Trophoblast cell (in vitro differentiated cells and primary cell): ENCODE results near the gene RAP1GDS1.

Experiments used
- DNase-seq, 2 donors: peaks; one replicate each; pipeline ENCODE4 v3.0.0-alpha.2; 2016
- H2AFZ ChIP-seq: 2 replicates; pipeline ENCODE4 v1.6.1; 2013; ENCODE audit warnings: low read length, moderate library complexity, mild to moderate bottlenecking; ENCODE audit not compliant: insufficient read depth, poor library complexity
- H2AK5ac ChIP-seq: 2 replicates; pipeline ENCODE4 v1.6.1; 2013; ENCODE audit warnings: mild to moderate bottlenecking, low read length
- H2BK120ac ChIP-seq: 2 replicates; pipeline ENCODE4 v1.6.1; 2013; ENCODE audit warnings: low read length, mild to moderate bottlenecking, moderate library complexity; ENCODE audit not compliant: insufficient read depth, poor library complexity
- H2BK12ac ChIP-seq: 2 replicates; pipeline ENCODE4 v1.6.1; 2013; ENCODE audit warnings: mild to moderate bottlenecking, low read length, moderate library complexity
- H2BK5ac ChIP-seq: 2 replicates; pipeline ENCODE4 v1.6.1; 2013; ENCODE audit warnings: low read length, low read depth, moderate library complexity, mild to moderate bottlenecking; ENCODE audit not compliant: poor library complexity
- H3K14ac ChIP-seq: 2 replicates; pipeline ENCODE4 v1.6.1; 2013; ENCODE audit warnings: mild to moderate bottlenecking, low read length
- H3K18ac ChIP-seq: 2 replicates; pipeline ENCODE4 v1.6.1; 2013; ENCODE audit warnings: mild to moderate bottlenecking, low read length
- H3K23ac ChIP-seq: 2 replicates; pipeline ENCODE4 v1.6.1; 2013; ENCODE audit warnings: low read length
- H3K27ac ChIP-seq: 2 replicates; pipeline ENCODE4 v1.5.1; 2013; ENCODE audit warnings: low read depth, mild to moderate bottlenecking, inconsistent platforms, low read length, moderate library complexity
- H3K27me3 ChIP-seq: 2 replicates; pipeline ENCODE4 v1.6.1; 2013; ENCODE audit warnings: inconsistent platforms, mild to moderate bottlenecking, low read length, moderate library complexity; ENCODE audit not compliant: insufficient read depth
- H3K36me3 ChIP-seq, 2 experiments: 1 replicate in 1 of 2; 2 replicates in 1 of 2; pipeline ENCODE4 v1.6.1; 2013; ENCODE audit warnings: low read length in 2 of 2, mild to moderate bottlenecking in 2 of 2, moderate library complexity in 1 of 2; ENCODE audit not compliant: insufficient read depth in 2 of 2, control insufficient read depth in 1 of 2
- H3K4ac ChIP-seq: 2 replicates; pipeline ENCODE4 v1.6.1; 2013; ENCODE audit warnings: low read depth, mild to moderate bottlenecking, low read length, moderate library complexity
- H3K4me1 ChIP-seq, 2 experiments: 1 replicate in 1 of 2; 2 replicates in 1 of 2; pipeline ENCODE4 v1.6.1; 2013; ENCODE audit warnings: low read length in 2 of 2, mild to moderate bottlenecking in 2 of 2, moderate library complexity in 1 of 2; ENCODE audit not compliant: insufficient read depth in 2 of 2, control insufficient read depth in 1 of 2
- H3K4me2 ChIP-seq: 2 replicates; pipeline ENCODE4 v1.6.1; 2013; ENCODE audit warnings: inconsistent platforms, mild to moderate bottlenecking, low read length, moderate library complexity
- H3K4me3 ChIP-seq: 2 replicates; pipeline ENCODE4 v1.5.1; 2013; ENCODE audit warnings: mild to moderate bottlenecking, low read depth, low read length, inconsistent platforms
- H3K79me1 ChIP-seq: one replicate; pipeline ENCODE4 v1.6.1; 2013; ENCODE audit warnings: low read length
- H3K79me2 ChIP-seq: 2 replicates; pipeline ENCODE4 v1.6.1; 2013; ENCODE audit warnings: low read length, mild to moderate bottlenecking; ENCODE audit not compliant: control insufficient read depth, insufficient read depth, poor library complexity
- H3K9ac ChIP-seq: 2 replicates; pipeline ENCODE4 v1.6.1; 2013; ENCODE audit warnings: mild to moderate bottlenecking, low read length
- H3K9me3 ChIP-seq: 2 replicates; pipeline ENCODE4 v1.6.1; 2013; ENCODE audit warnings: low read depth, mild to moderate bottlenecking, control low read depth, inconsistent platforms, low read length; ENCODE audit not compliant: insufficient read depth
- H4K12ac ChIP-seq: 2 replicates; pipeline ENCODE4 v1.6.1; 2013; ENCODE audit warnings: low read depth, mild to moderate bottlenecking, low read length, moderate library complexity
- H4K8ac ChIP-seq: 2 replicates; pipeline ENCODE4 v1.6.1; 2013; ENCODE audit warnings: low read depth, mild to moderate bottlenecking, low read length, moderate library complexity
- H4K91ac ChIP-seq: one replicate; pipeline ENCODE4 v1.6.1; 2013; ENCODE audit warnings: low read depth, mild to moderate bottlenecking, low read length, moderate library complexity
- WGBS: extraction: QIAGEN DNeasy Blood & Tissue Kit; methylation state at CpG from one replicate; pipeline ENCODE4 v1.1.7; 2013; ENCODE audit warnings: missing lambda C conversion rate; ENCODE audit not compliant: insufficient read length, insufficient coverage; ENCODE audit errors: extremely low coverage; 5-methylcytosine and 5-hydroxymethylcytosine counted together

Gene RAP1GDS1

DNA sequence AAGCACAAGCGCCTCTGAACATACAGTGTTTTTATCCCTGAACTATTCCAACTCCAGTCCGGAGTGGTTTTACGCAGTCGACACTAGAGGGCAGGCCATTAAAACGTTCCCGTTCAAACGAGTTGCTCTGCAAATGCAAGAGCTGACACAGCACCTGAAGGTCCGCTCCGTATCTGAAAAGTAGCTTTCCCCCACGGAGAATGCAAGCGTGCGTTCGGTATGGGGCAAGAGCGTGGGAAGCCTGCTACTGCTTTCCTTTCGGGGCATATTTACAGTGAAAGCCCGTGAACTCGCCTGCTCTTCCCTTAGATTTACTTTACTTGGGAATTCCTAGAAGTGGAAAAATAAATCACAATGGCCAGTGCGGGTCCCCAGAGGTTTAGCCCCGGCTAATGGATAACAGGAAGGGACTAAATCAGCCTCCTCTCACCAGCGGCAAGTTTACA, 206.5 kb downstream of the RAP1GDS1 start:
- Histone ChIP-seq H3K4me1 (no peaks in the 10 kb centered on the region), H3K9ac (no peak overlapping the region), H3K23ac (no peak overlapping the region), H3K4me2 (peak overlapping the region; percentile 74), H2BK120ac (no peak overlapping the region), H2BK5ac (no peak overlapping the region), H2AK5ac (no peak overlapping the region), H3K18ac (no peak overlapping the region), H3K4me3 (no peak overlapping the region), H3K27ac (no peak overlapping the region), H2BK12ac (no peak overlapping the region), H3K4ac (no peak overlapping the region), H4K8ac (no peak overlapping the region), H4K91ac (no peak overlapping the region), H3K9me3 (no peaks in the 10 kb centered on the region), H3K36me3 (no peaks in the 10 kb centered on the region), H2AFZ (no peak overlapping the region), H4K12ac (no peak overlapping the region), H3K14ac (no peak overlapping the region), H3K79me2 (no peaks in the 10 kb centered on the region), H3K27me3 (no peaks in the 10 kb centered on the region), H3K79me1 (no peaks in the 10 kb centered on the region)
- DNase-seq: peak; percentile 57 to 83
- WGBS: no CpG with 5 or more reads among the region's 20 CpGs

DNA sequence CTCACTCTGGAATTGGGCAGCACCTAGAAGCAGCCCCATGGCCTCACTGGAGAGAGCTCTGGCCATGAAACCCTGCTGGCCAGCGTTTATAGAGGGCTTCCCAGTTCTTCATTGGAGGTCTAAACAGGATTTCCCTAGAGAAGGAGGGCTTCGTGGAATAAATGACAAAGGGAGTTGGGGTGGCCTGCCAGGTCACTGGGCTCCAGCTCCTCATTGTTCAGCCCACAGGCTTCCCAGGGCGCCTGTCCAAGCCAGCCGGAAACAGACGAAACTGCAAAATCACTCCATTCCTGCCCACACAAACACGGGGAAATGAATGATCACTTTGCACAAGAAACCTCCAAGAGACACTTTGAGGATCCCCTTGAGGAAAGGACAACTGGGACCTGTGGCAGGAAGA, 207.5 kb downstream of the RAP1GDS1 start:
- no peak overlapping the region for H2BK120ac ChIP-seq
- H4K91ac ChIP-seq: no peak overlapping the region
- H2BK5ac ChIP-seq: no peak overlapping the region
- no peaks in the 10 kb centered on the region for H3K4me1 ChIP-seq
- no peak overlapping the region for H3K27ac ChIP-seq
- no peak overlapping the region for H3K4me3 ChIP-seq
- no peaks in the 10 kb centered on the region for H3K9me3 ChIP-seq
- H4K8ac ChIP-seq: no peak overlapping the region
- no peak overlapping the region for H2AFZ ChIP-seq
- DNase-seq: no peak
- no peak overlapping the region for H2BK12ac ChIP-seq
- H3K36me3 ChIP-seq: no peaks in the 10 kb centered on the region
- no CpG with 5 or more reads among the region's 6 CpGs for WGBS
- H3K4me2 ChIP-seq: no peak overlapping the region
- no peak overlapping the region for H3K18ac ChIP-seq
- H3K79me1 ChIP-seq: no peaks in the 10 kb centered on the region
- no peak overlapping the region for H3K14ac ChIP-seq
- no peak overlapping the region for H4K12ac ChIP-seq
- H3K4ac ChIP-seq: no peak overlapping the region
- no peaks in the 10 kb centered on the region for H3K27me3 ChIP-seq
- no peak overlapping the region for H3K9ac ChIP-seq
- no peaks in the 10 kb centered on the region for H3K79me2 ChIP-seq
- no peak overlapping the region for H2AK5ac ChIP-seq
- no peak overlapping the region for H3K23ac ChIP-seq

DNA sequence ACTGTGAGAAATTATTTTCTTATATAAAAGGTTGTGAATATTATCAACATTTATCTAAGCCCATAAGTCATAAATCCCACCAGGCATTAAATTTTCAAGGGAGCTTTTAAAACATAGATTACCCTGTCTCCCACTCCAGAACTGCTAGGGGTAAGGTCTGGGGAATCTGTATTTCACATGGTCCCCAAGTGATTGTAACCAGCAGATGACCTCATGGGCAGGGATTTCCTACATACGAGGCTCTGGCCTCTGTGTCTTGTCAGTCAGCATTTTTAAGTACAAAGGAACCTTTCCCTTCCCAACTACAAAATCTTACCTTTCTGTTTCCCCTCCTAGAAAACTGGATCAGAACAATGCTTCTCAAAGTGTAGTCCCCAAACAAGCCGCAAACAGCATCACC, 208.6 kb downstream of the RAP1GDS1 start:
- Histone ChIP-seq H3K36me3 (no peaks in the 10 kb centered on the region), H3K4me1 (no peaks in the 10 kb centered on the region), H3K4me3 (no peak overlapping the region), H3K27me3 (no peaks in the 10 kb centered on the region), H4K8ac (no peak overlapping the region), H3K9me3 (no peaks in the 10 kb centered on the region), H2BK5ac (no peak overlapping the region), H3K14ac (no peak overlapping the region), H3K4me2 (no peak overlapping the region), H3K9ac (no peak overlapping the region), H3K27ac (no peak overlapping the region), H4K12ac (no peak overlapping the region), H3K18ac (no peak overlapping the region), H3K23ac (no peak overlapping the region), H2AFZ (no peak overlapping the region), H4K91ac (no peak overlapping the region), H3K79me2 (no peaks in the 10 kb centered on the region), H2BK120ac (no peak overlapping the region), H3K4ac (no peak overlapping the region), H2AK5ac (no peak overlapping the region), H3K79me1 (no peaks in the 10 kb centered on the region), H2BK12ac (no peak overlapping the region)
- DNase-seq: peak in 1 of 2 donors; percentile 16
- no CpG with 5 or more reads among the region's 2 CpGs for WGBS

DNA sequence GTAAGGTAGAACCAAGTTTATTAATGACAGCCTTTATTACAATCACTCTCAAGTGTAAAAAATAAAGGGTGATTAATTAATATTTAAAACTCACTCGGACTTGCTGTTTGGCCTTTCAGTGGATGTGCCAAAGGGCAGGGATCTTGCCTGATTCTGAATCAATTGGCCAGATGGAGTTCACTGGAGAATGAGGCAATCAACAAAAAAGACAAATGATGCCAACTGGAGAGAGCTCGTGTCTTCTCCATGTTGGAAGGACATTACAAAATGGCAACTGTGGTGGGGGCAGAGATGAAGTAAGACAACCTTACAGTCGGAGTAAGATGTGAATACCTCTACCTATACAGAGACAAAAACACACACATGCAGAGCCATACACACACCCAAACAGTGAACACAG, 209.2 kb downstream of the RAP1GDS1 start:
- no peak overlapping the region for H2AK5ac ChIP-seq
- H3K4me3 ChIP-seq: no peak overlapping the region
- no peak overlapping the region for H4K91ac ChIP-seq
- H4K12ac ChIP-seq: no peak overlapping the region
- H3K36me3 ChIP-seq: no peaks in the 10 kb centered on the region
- H3K27ac ChIP-seq: no peak overlapping the region
- no peak overlapping the region for H2AFZ ChIP-seq
- no peak overlapping the region for H4K8ac ChIP-seq
- no peak overlapping the region for H3K14ac ChIP-seq
- H3K79me2 ChIP-seq: no peaks in the 10 kb centered on the region
- H2BK5ac ChIP-seq: no peak overlapping the region
- H3K9ac ChIP-seq: no peak overlapping the region
- DNase-seq: no peak
- H3K23ac ChIP-seq: no peak overlapping the region
- H3K4me2 ChIP-seq: no peak overlapping the region
- H2BK12ac ChIP-seq: no peak overlapping the region
- no peaks in the 10 kb centered on the region for H3K4me1 ChIP-seq
- no CpG with 5 or more reads among the region's 3 CpGs for WGBS
- H3K18ac ChIP-seq: no peak overlapping the region
- H3K27me3 ChIP-seq: no peaks in the 10 kb centered on the region
- no peaks in the 10 kb centered on the region for H3K9me3 ChIP-seq
- no peaks in the 10 kb centered on the region for H3K79me1 ChIP-seq
- no peak overlapping the region for H2BK120ac ChIP-seq
- no peak overlapping the region for H3K4ac ChIP-seq
